Endothelial cell of umbilical vein (primary cell): Measurements from ENCODE around the gene ARHGEF17. TPM values are rescaled to one million over a fixed set of nuclear protein-coding genes. Genes with fewer than 3 reads are reported as not detected.
A peak's percentile ranks its signal among the peaks of the same experiment; 100 is the strongest.

ENCODE experiments used
- BruUV-seq: library from RNA; stranded (reverse); fragments of 400-500 nt; replicated peaks from 2 replicates; lab custom pipeline; 2021; lab: Mats Ljungman, UMichigan
- CTCF ChIA-PET: fragments of 300-600, 350-600 bp; sonication (Branson Sonifier 250); formaldehyde crosslinking; loops from one replicate; lab custom pipeline; 2021; ENCODE audit warnings: antibody characterized with exemption, inconsistent platforms; lab: Charles Lee
- POLR2A ChIA-PET: fragments of 300-600, 350-600 bp; sonication (Branson Sonifier 250); formaldehyde crosslinking; loops from one replicate; lab custom pipeline; 2021; ENCODE audit warnings: antibody characterized with exemption, inconsistent platforms; lab: Charles Lee
- DNase-seq: peaks from one replicate; pipeline ENCODE4 v3.0.0-alpha.2; 2011; ENCODE audit warnings: low read depth, low spot score
- FAIRE-seq: peaks from 2 replicates; lab custom pipeline; 2011; peaks lifted over from hg19 to GRCh38; lab: Jason Lieb, UNC
- H2AFZ ChIP-seq: 2 replicates; pipeline ENCODE4 v1.6.0; 2012; ENCODE audit warnings: low read depth, low read length, control low read depth, inconsistent platforms
- H3K27ac ChIP-seq: 2 replicates; pipeline ENCODE4 v1.5.1; 2011; ENCODE audit warnings: low read depth, mild to moderate bottlenecking, control low read depth, low read length, moderate library complexity; ENCODE audit not compliant: insufficient read depth
- H3K27me3 ChIP-seq, 2 experiments: 2 replicates each; pipeline versions ENCODE4 v1.6.0 to v1.6.1; 2011; ENCODE audit warnings: low read length in 2 of 2, mixed read lengths in 1 of 2; ENCODE audit not compliant: control insufficient read depth in 2 of 2, insufficient read depth in 2 of 2
- H3K36me3 ChIP-seq, 2 experiments: 2 replicates in 1 of 2; 3 replicates in 1 of 2; pipeline ENCODE4 v1.5.1; 2011; ENCODE audit warnings: low read length in 2 of 2, mild to moderate bottlenecking in 1 of 2, moderate library complexity in 1 of 2; ENCODE audit not compliant: control insufficient read depth in 2 of 2, insufficient read depth in 2 of 2; ENCODE audit errors: extremely low read depth in 1 of 2
- H3K4me1 ChIP-seq: 3 replicates; pipeline ENCODE4 v1.5.1; 2011; ENCODE audit warnings: mild to moderate bottlenecking, low read length; ENCODE audit not compliant: control insufficient read depth, insufficient read depth; ENCODE audit errors: extremely low read depth
- H3K4me2 ChIP-seq: 2 replicates; pipeline ENCODE4 v1.6.1; 2011; ENCODE audit warnings: low read length, control low read depth, mixed read lengths; ENCODE audit not compliant: insufficient read depth
- H3K4me3 ChIP-seq, 3 experiments: fragments of 200-600 bp in 1 of 3; sonication (generic), shearing (Covaris generic) in 1 of 3; replicated peaks in 1 of 3; 2 replicates each; pipeline ENCODE4 v1.5.1; 2011 to 2016; ENCODE audit warnings: control low read depth in 3 of 3, low read length in 3 of 3, mild to moderate bottlenecking in 2 of 3, inconsistent platforms in 1 of 3, low read depth in 1 of 3, moderate library complexity in 1 of 3; ENCODE audit not compliant: insufficient read depth in 1 of 3
- H3K79me2 ChIP-seq: 2 replicates; pipeline ENCODE4 v1.6.0; 2012; ENCODE audit warnings: low read length, inconsistent platforms; ENCODE audit not compliant: control insufficient read depth, insufficient read depth
- H3K9ac ChIP-seq: replicated peaks from 2 replicates; pipeline ENCODE3; 2011; ENCODE audit warnings: low read length, control low read depth; ENCODE audit not compliant: insufficient read depth; ENCODE audit errors: extremely low read depth
- H3K9me1 ChIP-seq: replicated peaks from 3 replicates; pipeline ENCODE4 v1.6.0; 2011; ENCODE audit warnings: mild to moderate bottlenecking, low read length; ENCODE audit not compliant: control insufficient read depth, insufficient read depth; ENCODE audit errors: extremely low read depth
- H3K9me3 ChIP-seq: replicated peaks from 2 replicates; pipeline ENCODE4 v1.5.1; 2012; ENCODE audit warnings: low read length, inconsistent platforms; ENCODE audit not compliant: control insufficient read depth, insufficient read depth
- H4K20me1 ChIP-seq: replicated peaks from 2 replicates; pipeline ENCODE3; 2011; ENCODE audit warnings: mild to moderate bottlenecking, low read length; ENCODE audit not compliant: control insufficient read depth, insufficient read depth; ENCODE audit errors: extremely low read depth
- CTCF ChIP-seq, 2 donors: IDR thresholded peaks; 1 replicate in 1 of 2; 2 replicates in 1 of 2; pipeline ENCODE4 v1.5.1; 2011; ENCODE audit warnings: low read length in 2 of 2, mild to moderate bottlenecking in 2 of 2, moderate library complexity in 2 of 2, control low read depth in 1 of 2, inconsistent platforms in 1 of 2, low read depth in 1 of 2; ENCODE audit not compliant: insufficient read depth in 1 of 2; ENCODE audit errors: extremely low read depth in 1 of 2
- EZH2 ChIP-seq: IDR thresholded peaks from 2 replicates; pipeline ENCODE4 v1.6.1; 2012; ENCODE audit warnings: borderline replicate concordance, low read depth, mild to moderate bottlenecking, moderate library complexity, low read length, inconsistent platforms; ENCODE audit not compliant: severe bottlenecking
- FOS ChIP-seq: IDR thresholded peaks from 2 replicates; pipeline ENCODE4 v1.6.1; 2011; ENCODE audit warnings: mild to moderate bottlenecking, low read length, moderate library complexity, borderline replicate concordance; ENCODE audit not compliant: insufficient read depth
- GATA2 ChIP-seq: IDR thresholded peaks from 2 replicates; pipeline ENCODE4 v1.7.0; 2011; ENCODE audit warnings: low read depth, mild to moderate bottlenecking, moderate library complexity, mixed read lengths, low read length; ENCODE audit not compliant: insufficient read length, insufficient read depth
- JUN ChIP-seq: IDR thresholded peaks from 2 replicates; pipeline ENCODE4 v1.6.1; 2011; ENCODE audit warnings: borderline replicate concordance, low read depth; ENCODE audit not compliant: insufficient read length, insufficient read depth
- MAX ChIP-seq: IDR thresholded peaks from 2 replicates; pipeline ENCODE4 v1.6.1; 2011; ENCODE audit not compliant: insufficient read depth, insufficient read length
- MYC ChIP-seq: IDR thresholded peaks from one replicate; pipeline ENCODE4 v1.6.1; 2011; ENCODE audit warnings: mild to moderate bottlenecking, low read depth, low read length
- POLR2A ChIP-seq: IDR thresholded peaks from 2 replicates; pipeline ENCODE4 v1.6.1; 2012; ENCODE audit warnings: low read depth, mild to moderate bottlenecking, control low read depth, low read length
- POLR2AphosphoS5 ChIP-seq: IDR thresholded peaks from 2 replicates; pipeline ENCODE4 v1.6.1; 2012; ENCODE audit warnings: low read depth, mild to moderate bottlenecking, control low read depth, low read length, moderate library complexity; ENCODE audit not compliant: insufficient read depth
- dilution Hi-C: fragments of 300-500 bp; cut with MboI; formaldehyde crosslinking; loops from one replicate; pipeline ENCODE4 v1.15.0; 2019; ENCODE audit warnings: low sequenced_read_pairs; ENCODE audit not compliant: extremely low pct_ligation_motif_present
- intact Hi-C: fragments of 100-400 bp; cut with micrococcal nuclease; formaldehyde crosslinking; loops from one replicate; pipeline ENCODE4 v1.10.0; 2022
- polyA plus RNA-seq, 4 experiments: library from polyadenylated mRNA; depleted of rRNA in 3 of 4; stranded (reverse) in 3 of 4; unstranded in 1 of 4; fragments of >200 nt; gene quantifications; 2 replicates each; pipeline versions ENCODE4 v1.2.1 to v1.2.3, GENCODE V29; 2011 to 2012; ENCODE audit warnings: missing spikeins in 1 of 4
- total RNA-seq: library from RNA; stranded (reverse); gene quantifications from 2 replicates; pipeline ENCODE4 v1.2.3, GENCODE V29; 2021

Gene ARHGEF17
- total and polyA plus RNA-seq, 2 donors (not counting 3 experiments of a cell fraction or from before 2014, with no cell fraction given): 74.9 to 89.9 TPM

- CTCF ChIA-PET: interaction anchor here (0.7 to 4.9 kb wide), 19 partner anchors 7 to 301 kb away, joined by 3 to 54 read pairs (median 6); no protein-coding TSS in a partner anchor
- Histone ChIP-seq H3K9ac (no peak overlapping the region), H3K27ac (no peak overlapping the region), H3K36me3 (peaks cover 11 to 74% of the 10 kb centered on the region in 2 experiments), H3K27me3 (no peaks in the 10 kb centered on the region), H3K4me1 (no peaks in the 10 kb centered on the region), H3K9me1 (no peaks in the 10 kb centered on the region), H4K20me1 (no peaks in the 10 kb centered on the region), H2AFZ (no peak overlapping the region), H3K79me2 (no peaks in the 10 kb centered on the region), H3K4me2 (no peak overlapping the region), H3K9me3 (no peaks in the 10 kb centered on the region), H3K4me3 (no peak overlapping the region)
- dilution Hi-C loops: no loop called here
- FAIRE-seq (peak; percentile 60), DNase-seq (peak; percentile 36)
- POLR2A ChIA-PET: no interaction called here
- TF ChIP-seq POLR2A (no peak), CTCF (IDR thresholded peaks at IDR 0.05; ENCODE audit: extremely low read depth in 1 of 2, insufficient read depth in 1 of 2, low read depth in 1 of 2, low read length in 2 of 2) (peak; percentile 36 to 60)
- intact Hi-C loops: no loop called here
- BruUV-seq: no TSS peak
Observed at GRCh38 chr11:73359930-73360742, 52.1 kb downstream of the ARHGEF17 start.

- Histone ChIP-seq H3K9me1 (no peaks in the 10 kb centered on the region), H3K4me1 (peaks cover 3% of the 10 kb centered on the region), H3K79me2 (no peaks in the 10 kb centered on the region), H4K20me1 (no peaks in the 10 kb centered on the region), H3K9me3 (no peaks in the 10 kb centered on the region), H3K4me3 (no peak overlapping the region), H3K4me2 (no peak overlapping the region), H3K27me3 (no peaks in the 10 kb centered on the region), H3K9ac (no peak overlapping the region), H2AFZ (no peak overlapping the region), H3K36me3 (peaks cover 11 to 76% of the 10 kb centered on the region in 2 experiments), H3K27ac (no peak overlapping the region)
- FAIRE-seq (peak; percentile 21), DNase-seq (no peak)
- BruUV-seq: no TSS peak
- dilution Hi-C loops (no loop called here), intact Hi-C loops (no loop called here)
- ChIA-PET CTCF (interaction anchor here (0.7 to 4.9 kb wide), 18 partner anchors 9 to 300 kb away, joined by 3 to 54 read pairs (median 6); no protein-coding TSS in a partner anchor), POLR2A (no interaction called here)
- no peak for TF ChIP-seq MAX
- TF ChIP-seq EZH2: no peak
- no peak for TF ChIP-seq JUN
- TF ChIP-seq POLR2AphosphoS5: no peak
- TF ChIP-seq FOS: no peak
- TF ChIP-seq MYC: no peak
- TF ChIP-seq GATA2: no peak
- no peak for TF ChIP-seq CTCF (IDR thresholded peaks at IDR 0.05; ENCODE audit: extremely low read depth in 1 of 2, insufficient read depth in 1 of 2, low read depth in 1 of 2, low read length in 2 of 2)
- no peak for TF ChIP-seq POLR2A
Observed at GRCh38 chr11:73360743-73361369, 52.8 kb downstream of the ARHGEF17 start.
